DOHH2 (cell line): ENCODE data around the gene ZBTB49.

ENCODE experiments used
- CTCF ChIP-seq: fragments of 200-600 bp; sonication (generic); IDR thresholded peaks from one replicate; pipeline ENCODE4 v1.5.1; 2014; ENCODE audit warnings: antibody characterized with exemption, mild to moderate bottlenecking, low read depth, low read length; ENCODE audit not compliant: poor library complexity, severe bottlenecking
- EZH2phosphoT487 ChIP-seq: fragments of 200-600 bp; sonication (generic); IDR thresholded peaks from 2 replicates; pipeline ENCODE4 v1.6.1; 2017; ENCODE audit warnings: borderline replicate concordance, mild to moderate bottlenecking, antibody characterized with exemption, low read length, moderate library complexity, mixed read lengths

- TF ChIP-seq CTCF (no peak), EZH2phosphoT487 (no peak)
Observed at GRCh38 chr4:4332529-4332928, 42.5 kb downstream of the ZBTB49 start.
